HL-60/S4 (cell line): Measurements from ENCODE around the gene KCNH2.
"Not testable (repeated sequence)": the region's sequence is repeated elsewhere in the genome, so short reads cannot be mapped to it uniquely, and the experiment has no call there.

Experiments used
- in situ Hi-C: fragments of 300-500 bp; cut with MboI; formaldehyde crosslinking; loops from 2 replicates; pipeline ENCODE4 v1.14.3; 2022; ENCODE audit warnings: low sequenced_read_pairs

The KCNH2 gene, protein sequence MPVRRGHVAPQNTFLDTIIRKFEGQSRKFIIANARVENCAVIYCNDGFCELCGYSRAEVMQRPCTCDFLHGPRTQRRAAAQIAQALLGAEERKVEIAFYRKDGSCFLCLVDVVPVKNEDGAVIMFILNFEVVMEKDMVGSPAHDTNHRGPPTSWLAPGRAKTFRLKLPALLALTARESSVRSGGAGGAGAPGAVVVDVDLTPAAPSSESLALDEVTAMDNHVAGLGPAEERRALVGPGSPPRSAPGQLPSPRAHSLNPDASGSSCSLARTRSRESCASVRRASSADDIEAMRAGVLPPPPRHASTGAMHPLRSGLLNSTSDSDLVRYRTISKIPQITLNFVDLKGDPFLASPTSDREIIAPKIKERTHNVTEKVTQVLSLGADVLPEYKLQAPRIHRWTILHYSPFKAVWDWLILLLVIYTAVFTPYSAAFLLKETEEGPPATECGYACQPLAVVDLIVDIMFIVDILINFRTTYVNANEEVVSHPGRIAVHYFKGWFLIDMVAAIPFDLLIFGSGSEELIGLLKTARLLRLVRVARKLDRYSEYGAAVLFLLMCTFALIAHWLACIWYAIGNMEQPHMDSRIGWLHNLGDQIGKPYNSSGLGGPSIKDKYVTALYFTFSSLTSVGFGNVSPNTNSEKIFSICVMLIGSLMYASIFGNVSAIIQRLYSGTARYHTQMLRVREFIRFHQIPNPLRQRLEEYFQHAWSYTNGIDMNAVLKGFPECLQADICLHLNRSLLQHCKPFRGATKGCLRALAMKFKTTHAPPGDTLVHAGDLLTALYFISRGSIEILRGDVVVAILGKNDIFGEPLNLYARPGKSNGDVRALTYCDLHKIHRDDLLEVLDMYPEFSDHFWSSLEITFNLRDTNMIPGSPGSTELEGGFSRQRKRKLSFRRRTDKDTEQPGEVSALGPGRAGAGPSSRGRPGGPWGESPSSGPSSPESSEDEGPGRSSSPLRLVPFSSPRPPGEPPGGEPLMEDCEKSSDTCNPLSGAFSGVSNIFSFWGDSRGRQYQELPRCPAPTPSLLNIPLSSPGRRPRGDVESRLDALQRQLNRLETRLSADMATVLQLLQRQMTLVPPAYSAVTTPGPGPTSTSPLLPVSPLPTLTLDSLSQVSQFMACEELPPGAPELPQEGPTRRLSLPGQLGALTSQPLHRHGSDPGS

DNA sequence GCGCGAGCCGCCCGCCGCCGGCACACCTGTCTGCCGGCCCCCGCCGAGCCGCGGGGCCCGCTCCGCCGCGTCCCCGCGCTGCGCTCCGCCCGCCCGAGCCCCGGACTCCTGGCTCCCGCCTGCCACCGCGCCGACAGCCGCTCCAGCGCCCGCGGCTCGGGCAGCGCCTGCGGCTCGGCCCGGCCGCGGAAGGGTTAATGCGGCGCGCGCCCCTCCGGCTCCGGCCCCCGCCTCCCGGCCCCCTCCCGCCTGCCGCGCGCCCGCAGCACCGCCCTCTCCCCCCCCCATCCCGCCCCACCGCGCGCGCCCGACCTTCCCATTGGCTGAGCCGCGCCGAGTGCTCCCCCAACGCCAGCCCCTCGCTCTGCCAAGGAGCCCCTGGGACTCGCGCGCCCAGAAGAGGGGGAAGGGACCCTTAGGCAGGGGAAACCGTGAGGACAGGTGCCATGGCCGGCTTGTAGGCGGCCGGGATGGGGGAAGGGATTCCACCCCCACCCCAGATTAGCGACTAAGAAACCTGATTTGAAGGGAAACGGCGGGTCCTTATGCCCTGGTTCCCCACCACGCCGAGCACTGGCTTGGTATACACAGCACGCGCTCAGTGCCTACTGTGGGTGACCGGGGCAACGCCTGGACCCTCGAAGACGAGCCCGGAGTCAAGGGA lies at the start of gene KCNH2:
Gene KCNH2 (minus strand): TSS at position 196 of the 664 bp plus-strand sequence. CDS start 408 bp downstream, outside the sequence.
- in situ Hi-C loops = no loop called here

DNA sequence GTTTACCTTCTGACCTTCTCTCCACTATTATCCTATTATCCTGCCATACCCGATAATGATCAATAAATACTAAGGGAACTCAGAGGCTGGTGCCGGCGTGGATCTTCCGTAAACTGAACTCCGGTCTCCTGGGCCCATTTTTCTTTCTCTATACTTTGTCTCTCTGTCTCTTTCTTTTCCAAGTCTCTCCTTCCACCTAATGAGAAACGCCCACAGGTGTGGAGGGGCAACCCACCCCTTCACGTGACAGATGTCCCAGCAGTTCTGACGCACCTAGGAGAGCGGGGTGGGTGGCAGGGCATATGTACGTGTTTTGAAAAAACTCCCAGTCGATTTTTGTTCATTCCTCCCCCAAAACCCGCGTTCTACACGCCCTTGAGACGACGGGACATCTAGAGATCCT lies 49.6 kb upstream of the KCNH2 start:
- in situ Hi-C loops = not testable (repeated sequence)

DNA sequence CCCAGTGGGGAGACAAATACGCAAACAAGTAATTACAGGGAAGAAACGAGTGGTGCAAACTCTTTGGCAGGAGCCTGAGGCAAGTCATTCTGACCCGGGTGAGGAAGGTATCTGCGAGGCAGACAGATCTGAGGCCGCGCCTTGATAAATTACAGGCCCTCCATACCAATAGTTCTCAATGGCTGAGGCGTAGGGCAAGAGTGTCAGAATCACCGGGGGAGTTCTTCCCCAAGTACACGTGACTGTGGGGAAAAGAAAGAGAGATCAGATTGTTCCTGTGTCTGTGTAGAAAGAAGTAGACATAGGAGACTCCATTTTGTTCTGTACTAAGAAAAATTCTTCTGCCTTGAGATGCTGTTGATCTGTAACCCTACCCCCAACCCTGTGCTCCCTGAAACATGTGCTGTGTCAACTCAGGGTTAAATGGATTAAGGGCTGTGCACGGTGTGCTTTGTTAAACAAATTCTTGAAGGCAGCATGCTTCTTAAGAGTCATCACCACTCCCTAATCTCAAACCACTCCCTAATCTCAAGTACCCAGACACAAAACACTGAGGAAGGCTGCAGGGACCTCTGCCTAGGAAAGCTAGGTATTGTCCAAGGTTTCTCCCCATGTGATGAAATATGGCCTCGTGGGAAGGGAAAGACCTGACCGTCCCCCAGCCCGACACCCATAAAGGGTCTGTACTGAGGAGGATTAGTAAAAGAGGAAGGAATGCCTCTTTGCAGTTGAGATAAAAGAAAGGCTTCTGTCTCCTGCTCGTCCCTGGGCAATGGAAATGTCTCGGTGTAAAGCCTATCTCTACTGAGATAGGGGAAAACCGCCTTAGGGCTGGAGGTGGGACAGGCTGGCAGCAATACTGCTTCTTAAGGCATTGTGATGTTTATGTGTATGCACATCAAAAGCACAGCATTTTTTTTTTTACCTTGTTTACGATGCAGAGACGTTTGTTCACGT lies 48.9 kb upstream of the KCNH2 start:
- in situ Hi-C loops = not testable (repeated sequence)

DNA sequence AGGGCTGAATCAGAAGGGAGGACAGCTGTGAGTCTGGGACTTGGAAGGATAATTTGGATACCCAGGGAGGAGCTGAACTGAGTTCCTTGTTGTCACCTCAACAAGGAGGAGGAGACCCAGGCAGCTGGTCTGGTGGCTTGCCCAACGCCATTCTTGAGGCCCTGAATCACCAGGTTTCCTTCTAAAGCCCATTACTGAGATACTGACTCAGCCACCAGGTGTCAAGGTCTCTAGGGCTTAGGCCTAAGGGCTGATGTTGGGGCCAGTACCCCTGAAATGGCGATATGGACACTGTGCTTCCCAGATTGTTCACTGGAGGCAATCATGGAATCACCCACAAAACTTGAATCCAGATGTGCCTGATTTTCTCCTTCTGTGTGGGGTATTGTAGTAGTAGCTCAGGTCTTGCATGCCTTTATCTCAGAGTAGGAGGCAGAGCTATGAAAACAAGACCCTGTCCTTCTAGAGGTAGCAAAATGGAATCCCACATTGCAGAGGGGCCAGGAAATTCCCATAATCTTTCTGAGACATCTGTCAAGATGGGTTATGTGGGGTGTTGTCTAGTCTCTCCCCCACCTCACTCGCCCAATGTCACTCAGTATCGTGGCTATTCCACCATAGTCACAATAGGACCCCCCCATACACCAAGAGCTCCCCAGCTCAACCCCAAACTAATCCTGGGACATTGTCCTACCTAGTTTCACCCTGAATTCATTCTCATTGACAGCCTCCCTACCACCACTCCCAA lies 48.0 kb upstream of the KCNH2 start:
- in situ Hi-C loops = no loop called here

DNA sequence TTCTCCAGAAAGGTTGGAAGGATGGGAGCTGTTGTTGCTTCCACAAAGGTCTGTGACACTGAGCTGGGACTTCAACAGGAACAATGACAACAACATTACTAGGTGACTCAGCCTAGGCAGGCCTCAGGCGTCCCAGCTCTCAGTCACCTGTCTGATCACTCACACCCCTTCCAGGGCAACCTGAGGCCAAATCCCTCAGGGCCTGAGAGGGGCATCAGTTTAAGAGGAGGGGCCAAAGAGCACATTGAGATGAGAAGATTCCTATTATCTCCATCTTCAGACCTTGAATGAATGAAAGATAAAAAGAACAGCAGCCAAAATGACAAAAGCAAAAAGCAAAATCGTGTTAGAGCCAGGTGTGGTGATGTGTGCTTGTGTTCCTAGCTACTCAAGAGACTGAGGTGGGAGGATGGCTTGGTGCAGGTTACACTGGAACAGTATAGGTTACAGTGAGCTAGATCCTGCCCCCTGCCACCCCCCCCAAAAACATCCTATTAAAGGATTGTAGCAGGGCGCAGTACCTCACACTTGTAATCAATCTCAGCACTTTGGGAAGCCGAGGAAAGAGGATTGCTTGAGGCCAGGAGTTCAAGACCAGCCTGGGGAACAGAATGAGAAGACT lies 46.4 kb upstream of the KCNH2 start, which contains the start of gene ATG9B:
Gene ATG9B (minus strand): TSS at position 60 of the 622 bp plus-strand sequence. CDS start 71 bp downstream, outside the sequence.
- in situ Hi-C loops = no loop called here

DNA sequence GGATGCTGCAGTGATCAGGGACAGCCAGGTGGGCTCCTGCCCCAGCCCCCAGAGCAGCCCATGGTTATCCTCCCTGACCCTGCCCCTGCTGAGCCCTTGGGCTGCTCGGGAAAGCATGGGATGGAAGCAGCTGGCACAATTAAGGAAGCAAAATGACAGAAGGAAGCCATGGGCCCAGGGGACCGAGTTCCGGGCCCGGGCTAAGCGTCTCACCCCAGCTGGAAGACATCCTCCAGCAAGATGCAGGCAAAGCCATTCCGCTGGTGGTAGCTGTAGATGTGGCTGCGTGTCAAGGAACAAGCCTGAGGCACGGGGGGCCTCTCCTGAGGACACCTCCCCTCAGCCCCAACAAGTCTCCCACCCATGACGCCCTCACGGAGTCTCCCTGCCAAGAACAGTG lies 45.1 kb upstream of the KCNH2 start:
- in situ Hi-C loops = no loop called here

DNA sequence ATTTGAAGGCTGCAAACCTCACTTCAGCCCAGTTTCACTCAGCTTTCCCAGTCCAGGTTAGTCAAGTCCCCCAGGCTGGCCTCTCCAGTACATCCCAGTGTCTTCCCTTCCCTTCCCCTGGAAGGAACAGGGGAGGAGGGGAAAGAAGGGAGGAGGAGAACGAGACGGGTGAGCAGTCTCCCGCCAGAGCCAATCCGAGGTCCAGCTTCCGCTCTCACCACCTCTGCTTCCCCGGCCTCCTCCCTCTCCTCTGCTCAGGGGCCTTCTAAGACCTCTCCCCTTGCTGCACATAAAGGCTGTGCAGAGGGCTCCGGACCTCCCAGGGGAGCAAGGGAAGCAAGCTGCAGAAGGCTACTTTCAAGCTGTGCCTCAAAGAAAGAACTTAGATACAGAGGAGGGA lies 42.1 kb upstream of the KCNH2 start:
- in situ Hi-C loops = no loop called here

DNA sequence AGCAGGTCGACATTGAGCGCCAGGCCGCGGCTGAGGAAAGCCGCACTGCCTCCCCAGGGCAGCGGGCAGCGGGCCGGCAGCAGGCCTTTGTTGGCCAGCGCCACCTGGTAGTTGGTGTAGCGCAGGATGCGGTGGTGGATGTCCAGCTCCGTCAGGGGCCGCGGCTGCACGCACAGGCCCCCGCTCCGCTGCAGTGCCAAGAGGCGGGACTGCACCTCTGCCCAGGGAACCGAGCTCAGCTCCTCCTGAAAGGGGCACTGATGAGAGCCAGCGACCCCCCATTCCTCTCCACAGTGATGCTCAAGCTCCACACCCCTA lies 41.0 kb upstream of the KCNH2 start:
- in situ Hi-C loops = no loop called here

DNA sequence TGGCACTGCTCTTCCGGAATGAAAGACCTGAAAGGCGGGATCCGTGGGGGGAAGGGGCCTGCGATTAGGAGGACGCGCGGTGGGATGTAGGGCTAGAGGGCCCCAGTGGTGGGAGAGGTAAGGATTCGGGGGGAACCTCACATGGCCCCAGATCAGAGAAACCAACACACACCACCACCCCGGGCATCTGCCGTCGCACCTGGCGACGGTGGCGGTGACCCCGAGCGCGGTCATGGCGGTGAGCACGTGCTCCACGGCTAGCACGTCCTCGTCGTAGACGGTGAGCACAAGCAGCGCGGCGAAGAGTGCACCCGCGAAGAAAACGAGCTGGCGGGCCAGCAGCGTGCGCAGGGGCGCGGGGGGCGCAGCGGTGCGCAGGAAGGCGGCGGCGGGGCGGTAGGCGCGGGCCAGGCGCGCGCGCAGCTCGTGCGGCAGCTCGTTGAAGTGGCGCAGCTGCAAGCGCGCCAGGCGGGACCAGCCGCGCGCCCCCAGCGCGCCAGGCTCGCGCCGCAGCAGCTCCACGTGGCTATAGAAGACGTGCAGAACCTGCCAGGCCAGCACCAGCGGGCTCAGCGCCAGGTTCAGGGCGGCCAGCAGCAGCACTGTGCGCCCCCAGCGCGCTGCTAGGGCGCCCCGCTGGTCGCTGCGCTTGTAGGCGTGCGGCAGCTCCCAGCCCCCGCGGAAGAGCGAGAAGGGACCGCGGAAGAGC lies 40.5 kb upstream of the KCNH2 start:
- in situ Hi-C loops = no loop called here

DNA sequence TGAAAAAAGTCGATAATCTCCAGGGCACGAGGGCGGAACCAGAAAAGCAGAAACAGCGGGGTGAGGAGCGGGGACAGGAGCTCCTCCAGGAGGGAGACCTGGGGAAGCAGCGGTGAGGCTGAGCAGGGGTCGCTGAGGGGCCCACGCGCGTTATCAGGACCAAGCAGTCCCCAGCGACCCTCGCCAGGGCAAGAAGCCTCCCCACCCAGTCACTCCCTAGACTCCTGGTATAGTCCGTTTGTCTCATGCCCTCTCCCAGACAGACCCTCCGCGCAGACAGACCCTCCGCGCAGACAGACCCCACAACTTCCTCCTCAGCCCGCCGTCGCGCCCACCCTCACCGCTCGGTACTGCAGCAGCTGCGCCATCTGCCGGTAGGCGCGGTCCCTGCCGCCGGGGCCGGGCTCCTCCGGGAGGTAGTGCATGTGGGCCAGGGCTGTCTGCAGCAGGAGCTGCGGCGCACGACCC lies 39.9 kb upstream of the KCNH2 start:
- in situ Hi-C loops = no loop called here

DNA sequence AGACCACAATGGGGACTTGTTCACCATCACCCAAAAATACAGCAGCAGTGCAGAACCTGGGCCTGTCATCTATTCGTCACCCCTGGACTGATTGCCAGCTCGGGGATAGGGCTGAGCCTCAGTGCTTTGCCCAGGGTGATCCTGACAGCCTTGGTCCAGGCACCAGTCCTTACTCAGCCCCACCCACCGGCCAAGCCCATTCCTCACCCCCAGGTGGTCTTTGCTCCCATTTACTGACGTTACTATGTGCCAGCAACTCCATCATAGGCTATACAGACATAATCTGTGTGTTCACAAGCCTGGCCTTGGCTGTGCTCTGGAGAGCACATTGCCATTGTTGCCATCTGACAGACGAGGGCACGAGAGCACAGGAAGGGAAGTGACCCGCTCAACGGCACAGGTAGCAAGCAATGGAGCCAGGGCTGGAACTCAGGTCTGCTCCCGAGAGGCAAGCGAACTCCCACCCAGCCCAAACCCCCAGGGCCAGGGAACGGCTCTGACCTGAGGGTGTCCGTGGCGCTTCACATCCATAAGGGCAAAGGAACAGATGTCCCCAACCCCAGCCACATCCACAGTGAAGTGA lies 39.3 kb upstream of the KCNH2 start:
- in situ Hi-C loops = no loop called here

DNA sequence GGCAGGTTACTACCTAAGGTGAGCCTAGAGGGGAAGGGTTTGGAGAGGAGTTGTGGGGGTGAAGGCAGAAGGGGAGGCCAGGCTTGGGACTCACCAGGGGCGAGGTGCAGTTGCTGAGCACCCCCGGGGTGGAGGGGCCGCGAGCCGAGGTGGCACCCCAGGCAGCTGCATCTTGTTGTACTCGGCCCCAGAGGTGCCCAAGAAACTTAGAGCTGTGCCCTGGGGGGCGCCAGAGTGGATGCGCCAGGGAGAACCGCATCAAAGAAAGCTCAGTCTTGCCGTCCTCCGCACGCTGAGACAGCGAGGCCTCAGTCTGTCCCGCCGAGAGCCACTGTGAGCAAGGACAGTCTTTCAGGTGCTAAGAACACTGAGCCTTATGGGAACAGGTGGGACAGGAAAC lies 38.8 kb upstream of the KCNH2 start:
- in situ Hi-C loops = no loop called here

DNA sequence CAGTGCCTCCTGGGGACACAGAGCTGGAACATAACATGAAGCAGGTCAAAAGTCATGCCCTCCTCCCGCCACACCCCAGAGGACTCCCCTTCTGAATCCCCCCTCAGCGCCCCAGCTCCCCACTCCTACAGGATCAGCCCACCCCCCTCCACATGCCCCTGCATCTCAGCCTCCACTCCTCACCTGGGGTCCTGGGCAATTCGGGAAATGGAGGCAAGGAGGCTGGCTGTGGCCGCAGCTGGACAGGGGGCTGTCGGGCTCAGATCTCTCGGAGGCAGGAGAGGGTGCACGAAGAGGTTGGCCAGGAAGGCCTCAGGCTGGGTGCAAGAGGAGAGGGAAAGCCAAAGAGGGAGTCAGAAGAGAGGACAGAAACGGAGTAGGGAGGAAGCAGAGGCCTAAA lies 38.4 kb upstream of the KCNH2 start:
- in situ Hi-C loops = no loop called here

DNA sequence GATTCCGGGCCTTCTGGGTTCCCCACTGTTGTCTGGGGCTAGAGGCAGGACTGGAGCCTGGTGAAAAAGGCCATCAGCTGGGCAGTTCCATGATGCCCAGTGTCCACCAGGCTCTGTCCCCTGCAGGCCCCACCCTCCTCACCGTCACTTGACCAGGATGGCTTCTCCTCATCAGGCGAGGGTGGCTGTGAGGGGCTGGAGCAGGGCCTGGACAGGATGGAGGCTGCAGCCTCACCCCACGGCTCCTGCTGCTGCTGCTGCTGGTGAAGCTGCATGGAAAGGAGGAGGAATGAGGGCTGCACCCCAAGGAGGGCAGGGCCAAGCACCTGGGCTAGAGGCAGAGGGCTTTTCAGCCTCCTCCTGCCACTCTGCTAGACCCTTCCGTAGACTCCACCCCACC lies 37.8 kb upstream of the KCNH2 start:
- in situ Hi-C loops = no loop called here

DNA sequence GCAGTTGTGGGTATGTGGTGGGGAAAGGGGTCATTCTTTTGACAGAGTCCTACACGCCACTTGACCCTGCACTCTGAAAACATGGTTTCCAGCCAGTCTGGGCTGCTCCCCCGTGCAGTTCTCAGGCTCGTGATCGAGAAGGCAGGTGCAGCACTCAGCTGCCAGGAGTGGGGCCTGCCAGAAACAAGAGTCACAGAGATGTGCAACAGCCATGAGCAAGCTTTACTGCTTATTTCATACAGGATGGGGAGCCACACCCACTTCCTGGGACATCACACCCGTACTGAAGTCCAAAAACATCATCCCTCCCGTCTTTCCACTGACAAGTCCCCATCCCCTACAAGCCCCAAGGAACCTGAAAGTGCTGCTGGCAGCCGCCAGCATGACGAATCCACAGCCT lies 36.8 kb upstream of the KCNH2 start:
- in situ Hi-C loops = no loop called here

DNA sequence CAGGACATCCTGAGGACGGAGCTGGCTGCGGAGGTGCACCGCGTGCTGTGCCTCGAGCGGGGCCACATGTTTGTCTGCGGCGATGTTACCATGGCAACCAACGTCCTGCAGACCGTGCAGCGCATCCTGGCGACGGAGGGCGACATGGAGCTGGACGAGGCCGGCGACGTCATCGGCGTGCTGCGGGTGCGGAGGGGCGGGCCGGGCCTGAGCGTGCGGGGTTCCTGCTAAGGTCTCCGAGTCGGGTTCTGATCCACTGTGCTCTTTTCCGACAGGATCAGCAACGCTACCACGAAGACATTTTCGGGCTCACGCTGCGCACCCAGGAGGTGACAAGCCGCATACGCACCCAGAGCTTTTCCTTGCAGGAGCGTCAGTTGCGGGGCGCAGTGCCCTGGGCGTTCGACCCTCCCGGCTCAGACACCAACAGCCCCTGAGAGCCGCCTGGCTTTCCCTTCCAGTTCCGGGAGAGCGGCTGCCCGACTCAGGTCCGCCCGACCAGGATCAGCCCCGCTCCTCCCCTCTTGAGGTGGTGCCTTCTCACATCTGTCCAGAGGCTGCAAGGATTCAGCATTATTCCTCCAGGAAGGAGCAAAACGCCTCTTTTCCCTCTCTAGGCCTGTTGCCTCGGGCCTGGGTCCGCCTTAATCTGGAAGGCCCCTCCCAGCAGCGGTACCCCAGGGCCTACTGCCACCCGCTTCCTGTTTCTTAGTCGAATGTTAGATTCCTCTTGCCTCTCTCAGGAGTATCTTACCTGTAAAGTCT lies 35.8 kb upstream of the KCNH2 start:
- in situ Hi-C loops = no loop called here

DNA sequence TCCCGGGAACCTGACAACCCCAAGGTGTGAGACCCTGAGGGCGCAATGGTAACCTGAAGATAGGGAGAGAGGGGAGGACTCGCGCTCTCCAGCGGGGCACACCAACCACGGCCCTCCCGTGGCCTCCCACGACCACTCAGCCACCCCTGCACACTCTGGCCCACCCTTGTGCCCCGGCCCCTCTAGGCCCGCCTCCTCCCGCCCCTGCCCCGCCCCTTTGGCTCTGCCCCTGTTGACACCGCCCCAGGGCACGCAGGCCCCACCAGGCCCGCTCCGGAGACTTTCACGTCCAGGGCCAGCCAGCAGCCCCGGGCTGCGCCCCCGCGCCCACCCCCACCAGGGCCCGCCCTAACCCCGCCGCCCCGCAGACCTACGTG lies 35.2 kb upstream of the KCNH2 start:
- in situ Hi-C loops = no loop called here
